Measurements from ENCODE around the gene MED12L.

DNA sequence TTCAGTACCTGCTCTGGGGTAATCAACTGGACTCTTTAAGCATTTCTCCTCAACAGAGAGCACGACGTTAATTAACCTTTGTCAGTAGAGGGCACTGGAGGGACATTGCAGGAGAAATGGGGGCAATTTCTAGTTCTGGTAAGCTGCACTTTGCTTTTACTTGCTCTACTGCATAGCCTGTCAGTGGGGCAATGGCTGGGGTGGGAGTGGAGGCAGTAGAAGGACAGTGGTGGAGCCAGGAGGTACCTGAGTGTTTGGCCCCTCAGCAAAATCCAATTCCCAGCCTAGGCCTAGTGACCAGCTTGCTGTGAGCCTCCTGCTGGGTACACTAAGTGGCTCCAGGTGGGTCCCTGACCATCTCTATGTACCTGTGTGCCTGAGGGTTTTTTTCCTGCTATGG lies 18.3 kb upstream of the MED12L start:
- TF ChIP-seq CTCF (IDR thresholded peaks at IDR 0.05) = no peak
- no peak for TF ChIP-seq POLR2A (IDR thresholded peaks at IDR 0.05)

Measured in thyroid gland (tissue), 4 donors.